Measurements from ENCODE around the gene ACSS3. TPM values are rescaled to one million over a fixed set of nuclear protein-coding genes. Genes with fewer than 3 reads are reported as not detected.

ACSS3 gene
- total RNA-seq: 27.7 and 33.6 TPM in 2 replicates

DNA sequence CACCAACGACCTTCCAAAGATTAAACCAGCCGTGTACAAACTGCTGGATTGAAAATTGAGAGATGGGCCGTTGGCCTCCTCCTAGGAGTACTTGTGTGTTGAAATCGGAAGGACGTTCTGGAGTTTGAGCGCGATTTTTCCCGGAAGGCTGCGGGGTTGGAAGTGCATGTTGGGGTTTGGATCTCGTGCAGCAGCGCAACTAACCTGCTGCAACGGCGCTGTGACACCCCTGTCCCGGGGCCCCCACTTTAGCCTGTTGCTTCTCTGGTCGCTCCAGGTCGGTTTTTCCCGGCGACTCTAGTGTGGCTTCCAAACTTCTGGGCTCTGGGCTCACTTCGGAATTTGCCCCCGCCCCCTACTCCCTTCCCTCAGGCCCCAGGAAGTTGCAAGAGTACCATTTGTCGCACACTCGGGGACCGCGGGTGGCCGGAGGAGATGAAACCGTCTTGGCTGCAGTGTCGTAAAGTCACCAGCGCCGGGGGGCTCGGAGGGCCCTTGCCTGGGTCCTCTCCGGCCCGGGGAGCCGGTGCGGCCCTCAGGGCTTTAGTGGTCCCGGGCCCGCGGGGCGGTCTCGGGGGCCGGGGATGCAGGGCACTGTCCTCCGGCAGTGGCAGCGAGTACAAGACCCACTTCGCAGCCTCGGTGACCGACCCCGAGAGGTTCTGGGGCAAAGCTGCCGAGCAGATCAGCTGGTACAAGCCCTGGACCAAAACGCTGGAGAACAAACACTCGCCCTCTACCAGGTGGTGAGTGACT lies at the start of gene ACSS3:
ACSS3 (plus strand) TSS at position 394 of the 756 bp plus-strand sequence; CDS start at position 436, 42 bp downstream.

Other genes with a start within 250 kb of the ACSS3 start
- gene LIN7A, start 140.1 kb upstream of the ACSS3 start, total RNA-seq: 5.9 and 6.1 TPM in 2 replicates

All from aortic smooth muscle cell (primary cell).